Muscle of leg (tissue), 11 donors: ENCODE results near the gene GRIN1. TPM values are rescaled to one million over a fixed set of nuclear protein-coding genes. Genes with fewer than 3 reads are reported as not detected.
A peak's percentile ranks its signal among the peaks of the same experiment; 100 is the strongest.

ENCODE experiments used
- DNase-seq: peaks from one replicate; pipeline ENCODE4 v3.0.0; 2013
- H3K27ac ChIP-seq: one replicate; pipeline ENCODE4 v1.5.1; 2013; ENCODE audit warnings: mild to moderate bottlenecking, low read length, control low read depth
- H3K27me3 ChIP-seq: one replicate; pipeline ENCODE4 v1.6.1; 2013; ENCODE audit warnings: low read length; ENCODE audit not compliant: control insufficient read depth, insufficient read depth
- H3K36me3 ChIP-seq: one replicate; pipeline ENCODE4 v1.6.1; 2013; ENCODE audit warnings: low read length; ENCODE audit not compliant: control insufficient read depth, insufficient read depth
- H3K4me1 ChIP-seq: one replicate; pipeline ENCODE4 v1.6.1; 2013; ENCODE audit warnings: low read length; ENCODE audit not compliant: control insufficient read depth, insufficient read depth
- H3K4me3 ChIP-seq: one replicate; pipeline ENCODE4 v1.5.1; 2013; ENCODE audit warnings: low read length, control low read depth
- H3K9me3 ChIP-seq: replicated peaks from 2 replicates; pipeline ENCODE4 v1.6.1; 2013; ENCODE audit warnings: low read depth, low read length; ENCODE audit not compliant: control insufficient read depth
- WGBS: methylation state at CpG from one replicate; pipeline ENCODE4 v1.1.5; 2013; ENCODE audit warnings: missing lambda C conversion rate; ENCODE audit not compliant: insufficient coverage; 5-methylcytosine and 5-hydroxymethylcytosine counted together
- polyA plus RNA-seq, 8 donors: library from polyadenylated mRNA; unstranded; fragments of 120-200 nt; gene quantifications; one replicate each; pipeline versions ENCODE4 v1.2.1 to v1.2.3, GENCODE V29; 2013; ENCODE audit warnings: inconsistent platforms in 1 of 8, low replicate concordance in 1 of 8; ENCODE audit not compliant: insufficient read length in 8 of 8, insufficient read depth in 1 of 8
- total RNA-seq: library from RNA; stranded (reverse); fragments of 120-200 nt; gene quantifications from one replicate; pipeline ENCODE4 v1.2.4, GENCODE V29; 2013

Gene GRIN1
- total and polyA plus RNA-seq, 9 donors, result 0.07 to 0.17 (median 0.11) TPM; not detected in 5

GRCh38 chr9:137198902-137199283, 59.9 kb downstream of the GRIN1 start:
- H3K27me3 ChIP-seq, result no peaks in the 10 kb centered on the region
- no peak for DNase-seq
- H3K4me3 ChIP-seq, result no peak overlapping the region
- whole genome bisulfite sequencing, result 71% methylated on average over 10 of the region's 11 CpGs
- H3K9me3 ChIP-seq, result no peaks in the 10 kb centered on the region
- peaks cover under 1% of the 10 kb centered on the region for H3K36me3 ChIP-seq
- H3K4me1 ChIP-seq, result peaks cover 53% of the 10 kb centered on the region
- no peak overlapping the region for H3K27ac ChIP-seq

DNA sequence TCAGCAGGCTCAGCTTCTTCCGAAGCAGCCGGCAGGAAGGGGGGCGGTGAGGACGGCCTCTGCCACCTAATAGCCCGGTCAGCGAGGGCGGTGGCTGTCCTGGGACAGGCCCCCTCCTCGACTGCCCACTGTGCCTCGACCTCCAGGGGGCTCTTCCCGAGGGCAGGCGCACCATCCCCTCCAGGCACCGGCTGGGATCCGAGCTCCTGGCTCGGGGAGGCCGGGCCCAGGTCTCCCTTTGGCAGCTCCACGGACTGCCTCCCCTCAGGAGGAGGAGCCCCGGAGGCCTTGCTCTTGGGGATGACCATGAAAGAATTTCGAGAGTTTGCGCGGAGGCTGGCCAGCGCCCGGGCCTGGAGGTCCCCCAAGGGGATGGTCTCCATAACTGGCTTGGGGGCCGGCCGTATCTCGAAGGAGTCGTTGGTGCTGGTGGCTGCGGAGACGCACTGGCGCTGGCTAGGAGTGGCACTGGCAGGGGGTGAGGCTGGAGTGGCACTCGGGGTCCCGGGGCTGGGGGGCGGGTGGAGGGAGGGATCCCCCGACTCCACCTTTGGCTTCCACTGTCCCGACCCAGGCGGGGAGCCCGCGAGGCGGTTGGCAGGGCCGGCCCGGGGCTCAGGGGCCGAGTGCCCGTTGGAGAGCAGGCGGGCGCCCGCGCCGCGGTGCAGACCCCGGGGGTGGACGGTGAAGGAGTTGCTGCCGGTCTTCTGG, 60.6 kb downstream of the GRIN1 start:
- 6% methylated on average over 48 of the region's 51 CpGs for WGBS
- peaks cover 3% of the 10 kb centered on the region for H3K36me3 ChIP-seq
- no peak overlapping the region for H3K27ac ChIP-seq
- H3K4me1 ChIP-seq, result peaks cover 55% of the 10 kb centered on the region
- no peaks in the 10 kb centered on the region for H3K27me3 ChIP-seq
- H3K9me3 ChIP-seq, result no peaks in the 10 kb centered on the region
- DNase-seq, result no peak
- H3K4me3 ChIP-seq, result peak overlapping the region; percentile 29

DNA sequence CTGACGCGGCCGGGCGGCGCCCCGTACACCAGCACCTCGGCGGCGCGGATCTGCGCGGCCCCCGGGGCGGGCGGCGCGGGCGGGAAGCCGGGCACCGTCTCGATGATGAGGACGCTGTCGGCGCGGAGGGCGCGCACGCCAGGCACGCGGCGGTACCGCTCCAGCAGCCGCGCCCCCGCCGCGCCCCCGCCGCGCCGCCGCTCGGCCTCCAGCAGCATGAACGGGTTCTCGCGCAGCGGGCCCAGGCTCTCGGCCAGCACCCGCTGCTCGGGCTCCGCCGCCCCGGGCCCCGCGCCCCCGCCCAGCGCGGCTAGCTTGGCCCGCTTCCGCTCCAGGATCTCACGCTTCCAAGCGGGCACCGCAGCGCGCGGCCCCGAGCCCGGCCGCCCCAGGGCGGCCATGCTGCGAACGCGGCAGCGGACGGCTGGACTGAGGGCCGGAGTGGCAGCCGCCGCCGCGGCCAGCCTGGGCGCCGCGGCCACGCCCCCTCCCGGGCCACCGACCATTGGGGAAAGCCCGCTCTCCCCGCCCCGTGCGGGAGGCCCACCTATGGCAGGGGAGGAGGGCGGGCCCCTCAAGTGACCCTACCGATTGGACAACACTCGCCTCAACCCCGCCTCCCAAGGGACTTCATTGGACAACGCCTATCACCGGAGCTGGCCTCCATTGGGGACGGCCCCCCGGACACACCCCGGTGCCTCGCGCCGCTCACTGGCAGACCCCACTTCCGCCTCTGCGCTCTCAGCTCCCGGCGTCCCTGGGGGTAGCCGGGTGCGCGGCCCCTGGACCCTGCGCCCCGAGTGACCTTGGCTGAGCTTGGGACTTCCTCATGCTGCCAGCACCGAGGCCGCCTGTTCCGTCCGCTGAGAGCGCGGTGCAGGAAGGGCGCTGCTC, 61.6 kb downstream of the GRIN1 start, which contains the start of gene TPRN:
Gene TPRN, minus strand, starts transcription at position 431 of the 894 bp plus-strand sequence. Its CDS starts 30 bp downstream, at position 401.
- Histone ChIP-seq H3K27me3 (no peaks in the 10 kb centered on the region), H3K36me3 (peaks cover 3% of the 10 kb centered on the region), H3K4me1 (peaks cover 54% of the 10 kb centered on the region), H3K4me3 (peak within 1 kb of the TSS; percentile 74), H3K27ac (peak within 1 kb of the TSS; percentile 49), H3K9me3 (no peaks in the 10 kb centered on the region)
- WGBS, result under 1% methylated on average over 116 of the region's 118 CpGs
- DNase-seq, result peak; percentile 99

GRCh38 chr9:137201205-137201868, 62.4 kb downstream of the GRIN1 start:
- Histone ChIP-seq H3K36me3 (peaks cover 3% of the 10 kb centered on the region), H3K9me3 (no peaks in the 10 kb centered on the region), H3K27me3 (no peaks in the 10 kb centered on the region), H3K4me3 (peak overlapping the region; percentile 74), H3K4me1 (peaks cover 59% of the 10 kb centered on the region), H3K27ac (peak overlapping the region; percentile 49)
- DNase-seq, result no peak
- WGBS, result 18% methylated on average over 22 of the region's 23 CpGs

- 70% methylated on average over 7 of the region's 8 CpGs for WGBS
- Histone ChIP-seq H3K27me3 (no peaks in the 10 kb centered on the region), H3K4me1 (peaks cover 57% of the 10 kb centered on the region), H3K36me3 (peaks cover 5% of the 10 kb centered on the region), H3K9me3 (no peaks in the 10 kb centered on the region), H3K27ac (no peak overlapping the region), H3K4me3 (no peak overlapping the region)
- DNase-seq, result no peak
Measured at GRCh38 chr9:137202966-137203365, 64.0 kb downstream of the GRIN1 start.

- 18% methylated on average over 21 of the region's 21 CpGs for WGBS
- DNase-seq, result no peak
- Histone ChIP-seq H3K27ac (peak overlapping the region; percentile 29), H3K4me3 (peak overlapping the region; percentile 94), H3K27me3 (no peaks in the 10 kb centered on the region), H3K4me1 (peaks cover 40% of the 10 kb centered on the region), H3K9me3 (no peaks in the 10 kb centered on the region), H3K36me3 (peaks cover 11% of the 10 kb centered on the region)
Measured at GRCh38 chr9:137204731-137205125, 65.8 kb downstream of the GRIN1 start.

DNA sequence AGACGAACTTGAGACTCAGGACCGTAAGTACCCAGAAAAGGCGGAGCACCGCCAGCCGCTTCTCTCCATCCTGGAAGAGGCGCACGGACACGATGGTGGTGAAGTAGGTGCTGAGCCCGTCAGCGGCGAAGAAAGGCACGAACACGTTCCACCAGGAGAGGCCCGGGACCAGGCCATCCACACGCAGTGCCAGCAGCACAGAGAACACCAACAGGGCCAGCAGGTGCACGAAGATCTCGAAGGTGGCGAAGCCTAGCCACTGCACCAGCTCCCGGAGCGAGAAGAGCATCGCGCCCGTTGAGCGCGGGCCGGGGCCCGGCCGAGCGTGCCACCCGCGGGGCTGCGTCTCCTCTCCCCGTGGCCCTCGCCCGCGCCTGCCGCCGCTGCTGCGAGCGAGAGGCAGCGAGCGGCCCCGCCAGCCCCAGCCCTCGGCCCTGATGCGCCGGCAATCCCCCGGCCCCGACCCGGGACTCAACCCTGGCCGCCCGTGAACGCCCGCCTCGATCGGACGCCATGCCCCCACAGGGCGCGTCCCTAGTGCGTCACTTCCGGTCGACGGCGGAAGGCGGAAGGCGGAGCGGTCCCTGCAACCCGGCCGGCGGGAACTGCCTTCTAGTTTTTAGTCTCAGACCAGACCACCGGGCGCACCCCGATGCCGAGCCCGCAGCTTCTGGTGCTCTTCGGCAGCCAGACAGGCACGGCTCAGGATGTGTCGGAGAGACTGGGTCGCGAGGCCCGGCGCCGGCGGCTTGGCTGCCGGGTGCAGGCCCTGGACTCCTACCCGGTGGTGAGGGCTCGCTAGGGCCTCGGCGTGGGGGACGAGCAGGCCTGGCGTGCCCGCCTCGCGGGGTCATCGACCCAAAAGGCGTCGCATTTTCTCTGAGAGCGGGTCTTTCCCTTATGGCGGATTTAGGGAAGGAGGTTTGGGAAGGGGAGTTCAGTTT, 66.4 kb downstream of the GRIN1 start, which contains the start of the genes NDOR1 and TMEM203:
Gene NDOR1, plus strand, starts transcription at position 575 of the 944 bp plus-strand sequence. Its CDS starts 78 bp downstream, at position 653.
Gene TMEM203, minus strand, starts transcription at position 523 of the 944 bp plus-strand sequence. Its CDS starts 234 bp downstream, at position 289.
- peaks cover 40% of the 10 kb centered on the region for H3K4me1 ChIP-seq
- whole genome bisulfite sequencing, result under 1% methylated on average over 97 of the region's 98 CpGs

DNA sequence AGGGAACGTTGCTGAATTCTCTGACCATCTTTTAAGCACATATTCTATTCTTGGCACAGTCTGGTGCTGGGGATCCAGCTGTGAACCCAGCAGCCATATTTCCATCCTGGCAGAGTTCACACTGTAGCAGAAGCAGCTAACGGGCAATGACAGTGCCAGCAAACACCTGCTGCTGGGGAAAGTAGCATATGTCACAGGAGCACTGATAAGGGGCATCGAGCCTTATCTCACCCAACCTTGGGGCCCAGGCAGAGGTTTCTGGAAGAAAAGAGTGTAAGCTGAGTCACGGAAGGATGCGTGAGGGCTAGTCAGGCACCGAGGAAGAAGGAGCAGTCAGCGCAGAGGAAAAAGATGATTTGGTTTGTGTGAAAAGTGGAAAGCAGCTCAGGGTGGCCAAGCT, 67.6 kb downstream of the GRIN1 start:
- Histone ChIP-seq H3K4me1 (peaks cover 32% of the 10 kb centered on the region), H3K9me3 (no peaks in the 10 kb centered on the region), H3K4me3 (no peak overlapping the region), H3K36me3 (peaks cover 14% of the 10 kb centered on the region), H3K27me3 (no peaks in the 10 kb centered on the region), H3K27ac (no peak overlapping the region)
- WGBS, result 94% methylated on average over 6 of the region's 7 CpGs
- no peak for DNase-seq

More for the DNA sequence above, 66.4 kb downstream of the GRIN1 start, which contains the start of the genes NDOR1 and TMEM203:
- Histone ChIP-seq H3K9me3 (no peaks in the 10 kb centered on the region), H3K36me3 (peaks cover 14% of the 10 kb centered on the region), H3K27ac (peak within 1 kb of the TSS; percentile 29), H3K4me3 (peak within 1 kb of the TSS; percentile 94), H3K27me3 (no peaks in the 10 kb centered on the region)
- DNase-seq, result peak; percentile 95

- no peak overlapping the region for H3K4me3 ChIP-seq
- peaks cover 31% of the 10 kb centered on the region for H3K36me3 ChIP-seq
- H3K27ac ChIP-seq, result no peak overlapping the region
- no peaks in the 10 kb centered on the region for H3K27me3 ChIP-seq
- no peaks in the 10 kb centered on the region for H3K9me3 ChIP-seq
- no peak for DNase-seq
- WGBS, result 84% methylated on average over 13 of the region's 13 CpGs
- peaks cover 4% of the 10 kb centered on the region for H3K4me1 ChIP-seq
Measured at GRCh38 chr9:137211532-137211931, 72.6 kb downstream of the GRIN1 start.
